ENCODE data around the gene RSPH6A. TPM values are rescaled to one million over a fixed set of nuclear protein-coding genes. Genes with fewer than 3 reads are reported as not detected.

Gene RSPH6A
- total and polyA plus RNA-seq, 2 of the 13 experiments (the other 11 are each of a cell fraction or from before 2014, with no cell fraction given) = 0.07 TPM; not detected in 1

DNA sequence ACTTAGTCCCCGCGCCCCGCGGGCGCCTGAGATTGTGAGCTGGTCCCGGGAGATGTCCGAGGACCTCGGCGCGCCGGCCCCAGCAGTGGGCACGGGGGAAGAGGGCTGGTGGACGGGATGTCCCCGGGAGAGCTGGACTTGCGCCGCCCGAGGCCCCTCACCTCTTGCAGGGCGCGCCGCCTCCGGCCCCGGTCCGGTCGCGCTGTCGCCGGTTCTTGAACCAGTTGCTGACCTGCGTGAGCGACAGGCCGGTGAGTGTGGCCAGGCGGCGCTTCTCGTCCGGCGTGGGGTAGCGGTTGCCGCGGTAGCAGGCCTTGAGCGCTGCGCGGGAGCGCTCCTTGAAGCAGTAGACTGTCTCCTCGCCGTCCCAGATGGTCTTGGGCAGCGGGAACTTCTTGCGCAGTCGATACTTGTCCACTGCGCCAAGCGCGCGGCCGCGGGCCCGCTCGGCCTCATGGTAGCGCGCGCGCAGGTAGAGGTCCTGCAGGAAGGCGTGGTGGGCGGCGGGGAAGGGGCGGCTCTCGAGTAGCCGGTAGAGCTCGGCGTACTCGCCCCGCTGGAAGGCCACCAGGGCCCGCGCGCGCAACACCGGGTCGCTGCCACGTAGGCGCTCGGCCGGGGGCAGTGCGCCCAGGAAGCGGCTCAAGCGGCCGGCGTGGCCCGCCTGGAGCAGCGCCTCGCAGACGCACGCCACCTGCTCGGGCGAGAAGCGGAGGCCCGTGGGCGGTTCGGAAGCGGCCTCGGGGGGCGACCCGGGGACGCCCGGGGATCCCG lies 47.0 kb downstream of the RSPH6A start (continued):
- no peak for TF ChIP-seq SMAD1 (CRISPR knock-in tag; IDR thresholded peaks at IDR 0.05; ENCODE audit: borderline replicate concordance, low read depth)
- TF ChIP-seq ZSCAN25 (CRISPR knock-in tag; IDR thresholded peaks at IDR 0.05) = no peak
- TF ChIP-seq, protein P1, sequence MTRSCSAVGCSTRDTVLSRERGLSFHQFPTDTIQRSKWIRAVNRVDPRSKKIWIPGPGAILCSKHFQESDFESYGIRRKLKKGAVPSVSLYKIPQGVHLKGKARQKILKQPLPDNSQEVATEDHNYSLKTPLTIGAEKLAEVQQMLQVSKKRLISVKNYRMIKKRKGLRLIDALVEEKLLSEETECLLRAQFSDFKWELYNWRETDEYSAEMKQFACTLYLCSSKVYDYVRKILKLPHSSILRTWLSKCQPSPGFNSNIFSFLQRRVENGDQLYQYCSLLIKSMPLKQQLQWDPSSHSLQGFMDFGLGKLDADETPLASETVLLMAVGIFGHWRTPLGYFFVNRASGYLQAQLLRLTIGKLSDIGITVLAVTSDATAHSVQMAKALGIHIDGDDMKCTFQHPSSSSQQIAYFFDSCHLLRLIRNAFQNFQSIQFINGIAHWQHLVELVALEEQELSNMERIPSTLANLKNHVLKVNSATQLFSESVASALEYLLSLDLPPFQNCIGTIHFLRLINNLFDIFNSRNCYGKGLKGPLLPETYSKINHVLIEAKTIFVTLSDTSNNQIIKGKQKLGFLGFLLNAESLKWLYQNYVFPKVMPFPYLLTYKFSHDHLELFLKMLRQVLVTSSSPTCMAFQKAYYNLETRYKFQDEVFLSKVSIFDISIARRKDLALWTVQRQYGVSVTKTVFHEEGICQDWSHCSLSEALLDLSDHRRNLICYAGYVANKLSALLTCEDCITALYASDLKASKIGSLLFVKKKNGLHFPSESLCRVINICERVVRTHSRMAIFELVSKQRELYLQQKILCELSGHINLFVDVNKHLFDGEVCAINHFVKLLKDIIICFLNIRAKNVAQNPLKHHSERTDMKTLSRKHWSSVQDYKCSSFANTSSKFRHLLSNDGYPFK (CRISPR knock-in tag; IDR thresholded peaks at IDR 0.05; ENCODE audit: borderline replicate concordance) = no peak; the same call in 1 of the 2 replicates
- TF ChIP-seq HNF4G (IDR thresholded peaks at IDR 0.05; ENCODE audit: borderline replicate concordance, low read depth, low read length) = no peak
- TF ChIP-seq HNF4G (CRISPR knock-in tag; IDR thresholded peaks at IDR 0.05; ENCODE audit: borderline replicate concordance, low read depth) = no peak
- no peak for TF ChIP-seq ZNF251 (CRISPR knock-in tag; IDR thresholded peaks at IDR 0.05)
- TF ChIP-seq, protein P2, sequence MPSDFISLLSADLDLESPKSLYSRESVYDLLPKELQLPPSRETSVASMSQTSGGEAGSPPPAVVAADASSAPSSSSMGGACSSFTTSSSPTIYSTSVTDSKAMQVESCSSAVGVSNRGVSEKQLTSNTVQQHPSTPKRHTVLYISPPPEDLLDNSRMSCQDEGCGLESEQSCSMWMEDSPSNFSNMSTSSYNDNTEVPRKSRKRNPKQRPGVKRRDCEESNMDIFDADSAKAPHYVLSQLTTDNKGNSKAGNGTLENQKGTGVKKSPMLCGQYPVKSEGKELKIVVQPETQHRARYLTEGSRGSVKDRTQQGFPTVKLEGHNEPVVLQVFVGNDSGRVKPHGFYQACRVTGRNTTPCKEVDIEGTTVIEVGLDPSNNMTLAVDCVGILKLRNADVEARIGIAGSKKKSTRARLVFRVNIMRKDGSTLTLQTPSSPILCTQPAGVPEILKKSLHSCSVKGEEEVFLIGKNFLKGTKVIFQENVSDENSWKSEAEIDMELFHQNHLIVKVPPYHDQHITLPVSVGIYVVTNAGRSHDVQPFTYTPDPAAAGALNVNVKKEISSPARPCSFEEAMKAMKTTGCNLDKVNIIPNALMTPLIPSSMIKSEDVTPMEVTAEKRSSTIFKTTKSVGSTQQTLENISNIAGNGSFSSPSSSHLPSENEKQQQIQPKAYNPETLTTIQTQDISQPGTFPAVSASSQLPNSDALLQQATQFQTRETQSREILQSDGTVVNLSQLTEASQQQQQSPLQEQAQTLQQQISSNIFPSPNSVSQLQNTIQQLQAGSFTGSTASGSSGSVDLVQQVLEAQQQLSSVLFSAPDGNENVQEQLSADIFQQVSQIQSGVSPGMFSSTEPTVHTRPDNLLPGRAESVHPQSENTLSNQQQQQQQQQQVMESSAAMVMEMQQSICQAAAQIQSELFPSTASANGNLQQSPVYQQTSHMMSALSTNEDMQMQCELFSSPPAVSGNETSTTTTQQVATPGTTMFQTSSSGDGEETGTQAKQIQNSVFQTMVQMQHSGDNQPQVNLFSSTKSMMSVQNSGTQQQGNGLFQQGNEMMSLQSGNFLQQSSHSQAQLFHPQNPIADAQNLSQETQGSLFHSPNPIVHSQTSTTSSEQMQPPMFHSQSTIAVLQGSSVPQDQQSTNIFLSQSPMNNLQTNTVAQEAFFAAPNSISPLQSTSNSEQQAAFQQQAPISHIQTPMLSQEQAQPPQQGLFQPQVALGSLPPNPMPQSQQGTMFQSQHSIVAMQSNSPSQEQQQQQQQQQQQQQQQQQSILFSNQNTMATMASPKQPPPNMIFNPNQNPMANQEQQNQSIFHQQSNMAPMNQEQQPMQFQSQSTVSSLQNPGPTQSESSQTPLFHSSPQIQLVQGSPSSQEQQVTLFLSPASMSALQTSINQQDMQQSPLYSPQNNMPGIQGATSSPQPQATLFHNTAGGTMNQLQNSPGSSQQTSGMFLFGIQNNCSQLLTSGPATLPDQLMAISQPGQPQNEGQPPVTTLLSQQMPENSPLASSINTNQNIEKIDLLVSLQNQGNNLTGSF (CRISPR knock-in tag; IDR thresholded peaks at IDR 0.05) = no peak
- TF ChIP-seq SMYD3 (CRISPR knock-in tag; IDR thresholded peaks at IDR 0.05) = no peak
- no peak for TF ChIP-seq ELF1 (CRISPR knock-in tag; IDR thresholded peaks at IDR 0.05)
- TF ChIP-seq SIN3A (IDR thresholded peaks at IDR 0.05; ENCODE audit: borderline replicate concordance, low read depth, low read length) = 0 out of 2 replicates have a peak, but pooled peaks have one; percentile 1
- TF ChIP-seq ERF (CRISPR knock-in tag; IDR thresholded peaks at IDR 0.05) = 0 out of 2 replicates have a peak, but pooled peaks have one; percentile 27
- no peak for TF ChIP-seq FOXA3 (CRISPR knock-in tag; IDR thresholded peaks at IDR 0.05)
- TF ChIP-seq ASH2L (IDR thresholded peaks at IDR 0.05; ENCODE audit: insufficient read length, low read depth, low read length) = no peak
- no peak for TF ChIP-seq GTF2F1 (IDR thresholded peaks at IDR 0.05; ENCODE audit: low read length)
- no peak for TF ChIP-seq SOX13 (IDR thresholded peaks at IDR 0.05)
- no peak for TF ChIP-seq SOX13 (CRISPR knock-in tag; conservative IDR thresholded peaks at IDR 0.05 in 1 of 2, IDR thresholded peaks at IDR 0.05 in 1 of 2)
- TF ChIP-seq ZNF605 (CRISPR knock-in tag; IDR thresholded peaks at IDR 0.05) = no peak
- TF ChIP-seq, protein P3, sequence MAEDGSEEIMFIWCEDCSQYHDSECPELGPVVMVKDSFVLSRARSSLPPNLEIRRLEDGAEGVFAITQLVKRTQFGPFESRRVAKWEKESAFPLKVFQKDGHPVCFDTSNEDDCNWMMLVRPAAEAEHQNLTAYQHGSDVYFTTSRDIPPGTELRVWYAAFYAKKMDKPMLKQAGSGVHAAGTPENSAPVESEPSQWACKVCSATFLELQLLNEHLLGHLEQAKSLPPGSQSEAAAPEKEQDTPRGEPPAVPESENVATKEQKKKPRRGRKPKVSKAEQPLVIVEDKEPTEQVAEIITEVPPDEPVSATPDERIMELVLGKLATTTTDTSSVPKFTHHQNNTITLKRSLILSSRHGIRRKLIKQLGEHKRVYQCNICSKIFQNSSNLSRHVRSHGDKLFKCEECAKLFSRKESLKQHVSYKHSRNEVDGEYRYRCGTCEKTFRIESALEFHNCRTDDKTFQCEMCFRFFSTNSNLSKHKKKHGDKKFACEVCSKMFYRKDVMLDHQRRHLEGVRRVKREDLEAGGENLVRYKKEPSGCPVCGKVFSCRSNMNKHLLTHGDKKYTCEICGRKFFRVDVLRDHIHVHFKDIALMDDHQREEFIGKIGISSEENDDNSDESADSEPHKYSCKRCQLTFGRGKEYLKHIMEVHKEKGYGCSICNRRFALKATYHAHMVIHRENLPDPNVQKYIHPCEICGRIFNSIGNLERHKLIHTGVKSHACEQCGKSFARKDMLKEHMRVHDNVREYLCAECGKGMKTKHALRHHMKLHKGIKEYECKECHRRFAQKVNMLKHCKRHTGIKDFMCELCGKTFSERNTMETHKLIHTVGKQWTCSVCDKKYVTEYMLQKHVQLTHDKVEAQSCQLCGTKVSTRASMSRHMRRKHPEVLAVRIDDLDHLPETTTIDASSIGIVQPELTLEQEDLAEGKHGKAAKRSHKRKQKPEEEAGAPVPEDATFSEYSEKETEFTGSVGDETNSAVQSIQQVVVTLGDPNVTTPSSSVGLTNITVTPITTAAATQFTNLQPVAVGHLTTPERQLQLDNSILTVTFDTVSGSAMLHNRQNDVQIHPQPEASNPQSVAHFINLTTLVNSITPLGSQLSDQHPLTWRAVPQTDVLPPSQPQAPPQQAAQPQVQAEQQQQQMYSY (CRISPR knock-in tag; IDR thresholded peaks at IDR 0.05) = no peak

Measured in HepG2 (cell line).